ENCODE data around the gene P3H3.
"Not testable (repeated sequence)": the region's sequence is repeated elsewhere in the genome, so short reads cannot be mapped to it uniquely, and the experiment has no call there.

The P3H3 gene

GRCh38 chr12:6887460-6887859 is 59.3 kb downstream of the P3H3 start:
- no peak for DNase-seq (ENCODE audit: low read depth in 4 of 4, low spot score in 1 of 4)

DNA sequence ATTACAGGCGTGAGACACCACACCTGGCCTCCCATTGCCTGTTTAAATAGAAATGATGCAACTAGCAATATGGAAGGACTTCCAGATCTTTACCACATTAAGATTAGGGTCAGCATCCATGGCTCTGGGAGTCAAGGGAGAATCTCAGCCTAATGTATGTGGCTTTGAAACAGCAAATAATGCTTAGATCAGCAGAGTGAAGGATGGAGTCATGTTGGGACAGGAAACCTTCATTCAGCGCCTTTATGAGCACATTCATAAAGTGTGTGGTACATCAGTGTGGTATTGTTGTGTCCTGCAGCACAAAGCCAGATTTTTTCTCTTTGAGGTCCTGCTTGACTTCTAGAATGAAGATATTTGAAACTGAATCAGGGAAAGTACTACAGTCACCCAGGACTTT is 60.2 kb downstream of the P3H3 start:
- DNase-seq (ENCODE audit: low read depth in 4 of 4, low spot score in 1 of 4) = no peak

- not testable (repeated sequence) for DNase-seq (ENCODE audit: low read depth in 4 of 4, low spot score in 1 of 4)
Observed at GRCh38 chr12:6888794-6889193, 60.6 kb downstream of the P3H3 start.
